HG02588 (cell line): ENCODE measurements around the gene PAQR3.
"Not testable (repeated sequence)": the region's sequence is repeated elsewhere in the genome, so short reads cannot be mapped to it uniquely, and the experiment has no call there.

Experiments used
- ATAC-seq: cut with Tn5 transposase; IDR thresholded peaks from one replicate; pipeline ENCODE4 v1.9.1; 2021; ENCODE audit warnings: mild to moderate bottlenecking, moderate library complexity; ENCODE audit not compliant: unreplicated experiment

PAQR3 gene

GRCh38 chr4:78930016-78930629 is 9.1 kb downstream of the PAQR3 start:
- ATAC-seq = no peak

GRCh38 chr4:78928835-78929234 is 10.4 kb downstream of the PAQR3 start:
- no peak for ATAC-seq

- no peak for ATAC-seq
These were observed 12.4 kb downstream of the PAQR3 start for GRCh38 chr4:78926826-78927225.

DNA sequence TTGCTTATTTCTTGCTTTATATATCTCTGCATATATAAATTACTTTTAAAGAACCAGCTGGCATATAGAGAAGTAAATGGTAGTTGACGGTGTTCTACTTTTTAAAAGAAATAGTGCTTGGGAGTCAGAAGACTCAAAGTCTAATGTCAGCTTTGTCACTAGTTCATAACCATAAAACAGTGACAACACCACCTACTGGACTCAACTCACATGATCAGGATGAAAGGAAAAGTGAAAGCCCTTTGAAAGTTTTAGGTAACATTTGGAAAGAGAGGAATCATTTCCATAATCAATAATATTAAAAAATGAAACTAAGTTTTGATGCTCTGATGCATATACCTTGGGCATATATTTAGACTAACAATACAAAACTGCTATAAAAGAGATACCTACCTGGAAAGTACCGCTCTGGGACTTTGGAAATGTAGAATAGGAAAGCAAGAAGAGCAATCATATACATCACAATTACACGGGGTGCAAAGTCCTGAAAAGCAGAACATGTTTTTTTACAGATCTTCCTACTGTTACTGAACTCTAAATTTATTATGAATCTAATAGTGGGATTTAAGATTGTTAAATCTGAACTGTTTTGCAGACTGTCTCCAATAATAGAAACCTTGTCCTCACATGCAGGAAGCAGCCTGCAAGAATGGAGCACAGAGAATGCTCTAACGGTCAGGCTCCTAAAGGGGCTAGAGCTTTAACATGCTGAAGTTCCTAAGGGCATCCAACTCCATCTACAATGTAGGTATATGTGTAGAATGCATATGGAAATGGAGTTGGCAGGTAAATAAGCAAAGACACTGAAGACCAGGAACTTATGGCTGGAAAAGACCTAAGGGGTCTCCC is 15.6 kb downstream of the PAQR3 start:
- no peak for ATAC-seq

DNA sequence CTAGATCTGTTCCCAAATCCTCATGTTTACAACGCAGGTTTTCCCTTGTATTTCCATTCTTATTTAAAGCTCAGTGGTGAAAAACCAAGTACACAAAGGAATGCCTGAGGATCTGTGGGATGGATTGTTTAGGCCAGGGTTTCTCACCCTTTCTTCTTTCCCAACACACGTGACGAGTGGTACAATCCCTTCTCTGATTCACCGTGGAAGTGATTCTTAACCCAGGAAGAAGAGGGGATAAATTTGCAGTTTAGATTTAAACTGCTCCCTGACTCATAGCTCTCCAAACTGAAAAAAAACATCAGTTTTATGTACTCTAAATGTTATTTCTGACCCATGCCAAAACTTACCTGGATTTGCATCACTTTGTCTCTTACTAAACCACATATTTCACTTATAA is 17.0 kb downstream of the PAQR3 start:
- no peak for ATAC-seq

DNA sequence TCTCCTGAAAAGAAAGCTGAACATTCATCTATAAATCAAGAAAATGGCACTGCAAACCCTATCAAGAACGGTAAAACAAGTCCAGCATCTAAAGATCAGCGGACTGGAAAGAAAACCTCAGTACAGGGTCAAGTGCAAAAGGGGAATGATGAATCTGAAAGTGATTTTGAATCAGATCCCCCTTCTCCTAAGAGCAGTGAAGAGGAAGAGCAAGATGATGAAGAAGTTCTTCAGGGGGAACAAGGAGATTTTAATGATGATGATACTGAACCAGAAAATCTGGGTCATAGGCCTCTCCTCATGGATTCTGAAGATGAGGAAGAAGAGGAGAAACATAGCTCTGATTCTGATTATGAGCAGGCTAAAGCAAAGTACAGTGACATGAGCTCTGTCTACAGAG is 28.6 kb downstream of the PAQR3 start:
- no peak for ATAC-seq

DNA sequence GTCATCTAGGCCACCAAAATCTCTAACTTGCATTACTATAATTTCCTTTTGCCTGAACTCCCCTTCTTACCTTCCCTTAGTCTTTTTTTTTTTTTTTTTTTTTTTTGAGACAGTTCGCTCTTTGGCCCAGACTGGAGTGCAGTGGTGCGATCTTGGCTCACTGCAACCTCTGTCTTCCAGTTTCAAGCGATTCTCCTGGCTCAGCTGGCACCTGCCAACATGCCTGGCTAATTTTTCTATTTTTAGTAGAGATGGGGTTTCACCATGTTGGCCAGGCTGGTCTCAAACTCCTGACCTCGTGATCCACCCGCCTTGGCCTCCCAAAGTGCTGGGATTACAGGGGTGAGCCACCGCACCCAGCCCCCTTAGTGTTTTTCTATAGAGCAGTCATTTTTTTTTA is 30.3 kb downstream of the PAQR3 start:
- ATAC-seq = not testable (repeated sequence)

DNA sequence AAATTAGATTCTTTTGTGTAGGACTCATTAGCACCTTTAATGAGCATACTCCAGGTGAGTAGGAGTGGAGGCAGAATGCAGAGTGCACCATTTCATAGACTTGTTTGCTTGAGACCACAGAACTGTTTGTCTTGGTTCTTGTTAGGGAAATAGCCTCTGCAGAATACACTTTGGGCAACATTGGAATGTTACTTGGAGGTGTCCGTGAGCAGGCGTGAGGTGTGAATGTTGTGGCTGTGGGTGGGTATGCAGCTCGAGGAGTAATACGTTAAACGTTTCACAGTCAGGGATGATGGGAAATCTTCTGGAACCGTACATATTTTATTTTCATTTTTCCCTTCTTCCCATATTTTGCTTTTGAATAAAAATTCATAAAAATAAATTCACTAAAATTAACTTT is 31.6 kb downstream of the PAQR3 start:
- no peak for ATAC-seq

GRCh38 chr4:78904143-78904542 is 35.1 kb downstream of the PAQR3 start:
- no peak for ATAC-seq

DNA sequence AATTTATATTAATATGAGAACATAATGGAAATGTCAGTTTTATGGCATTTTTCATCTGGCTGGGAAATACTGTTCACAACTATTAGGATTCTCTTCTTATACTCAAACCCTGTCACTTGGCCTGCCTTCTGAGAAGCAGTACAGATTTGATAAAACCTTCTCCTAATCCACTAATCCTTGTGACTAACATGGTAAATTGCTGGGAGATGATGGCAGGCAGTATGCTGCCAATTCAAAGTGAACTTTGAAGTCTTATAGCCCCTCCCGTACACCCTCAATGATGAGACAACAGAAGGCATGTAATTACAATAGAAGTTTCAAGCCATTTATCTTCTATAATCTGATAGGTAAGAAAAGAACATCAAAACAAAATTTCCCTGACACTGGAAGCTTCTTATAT is 36.9 kb downstream of the PAQR3 start:
- no peak for ATAC-seq

DNA sequence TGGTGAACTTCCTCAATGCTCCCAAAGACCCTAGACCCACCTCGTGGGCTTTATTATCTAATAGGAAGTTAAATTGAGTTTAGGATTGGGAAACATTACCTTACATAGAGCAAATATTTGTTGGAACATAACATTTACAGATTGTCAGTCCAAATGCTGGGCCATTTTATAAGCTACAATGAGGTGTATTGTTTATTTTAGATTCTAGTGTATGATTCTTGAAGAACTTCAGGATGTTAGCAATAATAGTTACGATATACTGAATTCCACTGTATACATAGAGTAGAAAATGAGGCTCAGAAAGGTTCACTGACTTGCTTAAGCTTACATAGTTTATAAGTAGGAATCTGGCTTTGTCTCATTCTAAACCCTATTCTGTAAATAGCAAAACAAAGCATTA is 37.4 kb downstream of the PAQR3 start:
- ATAC-seq = no peak

- no peak for ATAC-seq
These were observed 39.9 kb downstream of the PAQR3 start for GRCh38 chr4:78899302-78899701.

- no peak for ATAC-seq
These were observed 49.3 kb downstream of the PAQR3 start for GRCh38 chr4:78889955-78890354.

- ATAC-seq = no peak
These were observed 53.6 kb downstream of the PAQR3 start for GRCh38 chr4:78885598-78885997.

- no peak for ATAC-seq
These were observed 58.3 kb downstream of the PAQR3 start for GRCh38 chr4:78880874-78881492.

- ATAC-seq = no peak
These were observed 61.2 kb downstream of the PAQR3 start for GRCh38 chr4:78878031-78878430.

DNA sequence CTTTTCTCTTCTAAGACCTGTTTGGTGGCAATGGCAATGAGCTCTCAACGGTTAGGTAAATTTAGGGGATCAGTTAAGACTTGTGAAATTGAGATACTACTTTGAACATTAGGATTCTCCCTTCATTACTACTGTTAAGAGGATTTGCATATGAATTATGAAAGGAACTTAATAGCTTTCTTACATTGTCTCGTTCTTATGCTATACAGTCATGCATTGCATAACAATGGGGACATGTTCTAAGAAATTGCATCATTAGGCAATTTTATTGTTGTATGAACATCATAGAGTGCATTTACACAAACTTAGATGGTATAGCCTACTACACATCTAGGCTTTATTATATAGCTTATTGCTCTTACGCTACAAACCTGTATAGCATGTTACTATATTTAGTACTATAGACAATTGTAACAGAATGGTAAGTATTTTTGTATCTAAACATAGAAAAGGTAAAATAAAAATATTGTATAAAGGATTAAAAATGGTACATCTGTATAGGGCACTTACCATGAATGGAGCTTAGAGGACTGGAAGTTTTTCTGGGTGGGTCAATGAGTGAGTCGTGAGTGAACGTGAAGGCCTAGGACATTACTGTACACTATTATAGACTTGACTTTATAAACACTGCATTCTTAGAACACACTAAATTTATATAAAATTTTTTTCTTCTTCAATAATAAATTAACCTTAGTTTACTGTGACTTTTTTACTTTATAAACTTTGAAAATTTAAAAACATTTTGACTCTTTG is 62.5 kb downstream of the PAQR3 start:
- no peak for ATAC-seq

- no peak for ATAC-seq
These were observed 69.2 kb downstream of the PAQR3 start for GRCh38 chr4:78870056-78870455.

DNA sequence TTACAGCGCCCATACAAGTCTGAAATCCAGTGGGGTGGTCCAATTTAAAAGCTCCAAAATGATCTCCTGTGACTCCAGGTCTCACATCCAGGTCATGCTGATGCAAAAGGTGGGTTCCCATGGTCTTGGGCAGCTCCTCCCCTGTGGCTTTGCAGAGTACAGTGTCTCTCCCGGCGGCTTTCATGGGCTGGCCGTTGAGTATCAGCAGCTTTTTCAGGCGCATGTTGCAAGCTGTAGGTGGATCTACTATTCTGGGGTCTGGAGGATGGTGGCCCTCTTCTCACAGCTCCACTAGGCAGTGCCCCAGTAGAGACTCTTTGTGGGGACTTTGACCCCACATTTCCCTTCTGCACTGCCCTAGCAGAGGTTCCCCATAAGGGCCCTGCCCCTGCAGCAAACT is 70.5 kb downstream of the PAQR3 start:
- ATAC-seq = not testable (repeated sequence)

- no peak for ATAC-seq
These were observed 73.8 kb downstream of the PAQR3 start for GRCh38 chr4:78865451-78865850.

DNA sequence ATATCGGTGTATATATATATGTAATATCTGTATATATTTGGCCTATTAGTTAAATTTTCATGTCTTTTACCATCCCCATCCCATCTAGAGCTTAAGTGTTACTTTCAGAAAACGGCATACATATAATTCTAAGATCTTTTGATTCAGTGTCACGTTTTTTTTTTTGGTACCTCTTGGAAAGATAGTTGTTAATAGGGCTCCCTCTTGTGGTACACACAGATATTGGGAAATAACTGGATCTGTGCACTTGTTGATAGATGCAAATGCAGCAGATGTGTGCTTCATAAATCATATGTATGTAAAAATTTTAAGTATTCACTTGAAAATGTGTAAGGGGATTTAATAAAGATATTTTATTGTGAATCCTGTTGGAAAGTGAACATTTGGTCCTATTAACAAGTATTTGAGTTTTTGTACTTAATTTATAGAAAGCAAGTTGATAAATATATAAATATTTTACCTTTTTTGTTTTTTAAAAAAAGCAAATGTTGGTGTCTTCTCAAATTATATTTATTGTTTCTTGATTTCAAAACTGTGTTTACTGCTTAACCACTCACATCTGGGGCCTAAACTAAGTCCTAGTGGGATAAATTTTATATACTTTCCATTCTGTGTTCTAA is 74.7 kb downstream of the PAQR3 start:
- no peak for ATAC-seq
